Heart right ventricle (tissue), 16 donors: ENCODE data around the gene STYXL2. TPM values are rescaled to one million over a fixed set of nuclear protein-coding genes. Genes with fewer than 3 reads are reported as not detected.

Source experiments
- ATAC-seq, 8 donors: fragments of 200-7000 bp; cut with Tn5 transposase; one replicate each; pipeline ENCODE4 v1.9.1; 2020; ENCODE audit warnings: mild to moderate bottlenecking in 8 of 8, moderate library complexity in 8 of 8, moderate number of reproducible peaks in 1 of 8
- DNase-seq, 2 donors: peaks; one replicate each; pipeline ENCODE4 v3.0.0-alpha.2; 2020
- H3K27ac ChIP-seq, 10 donors: fragments of 200-600 bp; sonication (generic) in 2 of 10; one replicate each; pipeline versions ENCODE4 v1.5.0 to v1.8.0; 2020 to 2022; ENCODE audit warnings: mild to moderate bottlenecking in 3 of 10
- H3K27me3 ChIP-seq, 7 donors: fragments of 200-600 bp; one replicate each; pipeline ENCODE4 v1.8.0; 2021 to 2022; ENCODE audit warnings: mild to moderate bottlenecking in 2 of 7
- H3K36me3 ChIP-seq, 9 donors: fragments of 200-600 bp; sonication (generic) in 1 of 9; one replicate each; pipeline versions ENCODE4 v1.5.0 to v1.8.0; 2020 to 2022; ENCODE audit warnings: mild to moderate bottlenecking in 2 of 9
- H3K4me1 ChIP-seq, 9 donors: fragments of 200-600 bp; sonication (generic) in 1 of 9; one replicate each; pipeline versions ENCODE4 v1.5.0 to v1.8.0; 2020 to 2022; ENCODE audit warnings: mild to moderate bottlenecking in 4 of 9
- H3K4me3 ChIP-seq, 10 donors: fragments of 200-600 bp; sonication (generic) in 2 of 10; one replicate each; pipeline versions ENCODE4 v1.5.0 to v1.8.0; 2020 to 2022; ENCODE audit warnings: mild to moderate bottlenecking in 7 of 10, moderate library complexity in 2 of 10
- H3K9me3 ChIP-seq, 11 donors: fragments of 200-600 bp in 10 of 11; sonication (generic) in 2 of 11; one replicate each; pipeline versions ENCODE4 v1.5.0 to v1.8.0; 2013 to 2022; ENCODE audit warnings: mild to moderate bottlenecking in 2 of 11, control low read depth in 1 of 11, moderate library complexity in 1 of 11
- whole genome bisulfite sequencing, 2 donors: extraction: QIAGEN DNeasy Blood & Tissue Kit; methylation state at CpG; one replicate each; pipeline ENCODE4 v1.1.7; 2013; ENCODE audit warnings: inconsistent platforms in 1 of 2; 5-methylcytosine and 5-hydroxymethylcytosine counted together
- intact Hi-C, 10 donors: fragments of 100-400 bp; cut with DNase I; formaldehyde crosslinking; loops; one replicate each; pipeline versions ENCODE4 v1.11.1 to v1.14.2; 2022
- polyA plus RNA-seq, 2 donors: library from polyadenylated mRNA; stranded (reverse); fragments of 200-250 nt; gene quantifications; one replicate each; pipeline ENCODE4 v1.2.3, GENCODE V29; 2013
- total RNA-seq, 10 donors: library from RNA; stranded (reverse); fragmentation: NEBNext Ultra II Directional in 3 of 10; extraction: Animal tissue kit (Norgen Biotek cat#: 25700) in 3 of 10; gene quantifications; one replicate each; pipeline versions ENCODE4 v1.2.1 to v1.2.4, GENCODE V29; 2021 to 2023
- TF ChIP-seq, protein P1 (sequence below), 9 donors: fragments of 200-600 bp; sonication (generic) in 2 of 9; IDR thresholded peaks; one replicate each; pipeline versions ENCODE4 v1.5.0 to v1.8.0; 2021 to 2022; ENCODE audit warnings: antibody characterized with exemption in 9 of 9, mild to moderate bottlenecking in 5 of 9, moderate library complexity in 1 of 9
- donor health status: Arrhythmogenic right ventricular cardiomyopathy.
- donor health status: ischemic (EF 13 %, LVEDD 7.1; RV severe dilation, severe dysfunction).
- donor health status: healthy with polysubstance abuse.
- donor health status: DM: no; HTN: yes; CAD: no.
- donor health status: DM: no; HTN: no; CAD: no.
- donor health status: ischemic (EF 25% LVEDD 6.9; RV normal size, moderate dysfunction).
- donor health status: ischemic (EF 25% LVEDD 5.7; RV mildly dilated, moderate dysfunction).
- donor health status: healthy.
- donor health status: DM: yes; HTN: yes; CAD: no.
- donor health status: Ischemic cardiomyopathy.
- donor health status: ischemic (EF 35%, LVEDD 5.7; RV mildly dilated, moderate dysfunction).
- donor health status: nonischemic (EF 11% LVEDD 7.7; RV severe dilation, severe dysfunction).
- donor health status: DM: yes; HTN: yes; CAD: no.
- donor health status: PGD.
- donor health status: ischemic (EF 29% LVEDD 5.4; RV normal size, mild dysfunction).
- donor health status: nonischemic (EF 23%, LVEDD 6.1; RV moderate dilation, normal function).

STYXL2 gene
- total and polyA plus RNA-seq, 12 donors = 32.4 to 638 (median 205) TPM

DNA sequence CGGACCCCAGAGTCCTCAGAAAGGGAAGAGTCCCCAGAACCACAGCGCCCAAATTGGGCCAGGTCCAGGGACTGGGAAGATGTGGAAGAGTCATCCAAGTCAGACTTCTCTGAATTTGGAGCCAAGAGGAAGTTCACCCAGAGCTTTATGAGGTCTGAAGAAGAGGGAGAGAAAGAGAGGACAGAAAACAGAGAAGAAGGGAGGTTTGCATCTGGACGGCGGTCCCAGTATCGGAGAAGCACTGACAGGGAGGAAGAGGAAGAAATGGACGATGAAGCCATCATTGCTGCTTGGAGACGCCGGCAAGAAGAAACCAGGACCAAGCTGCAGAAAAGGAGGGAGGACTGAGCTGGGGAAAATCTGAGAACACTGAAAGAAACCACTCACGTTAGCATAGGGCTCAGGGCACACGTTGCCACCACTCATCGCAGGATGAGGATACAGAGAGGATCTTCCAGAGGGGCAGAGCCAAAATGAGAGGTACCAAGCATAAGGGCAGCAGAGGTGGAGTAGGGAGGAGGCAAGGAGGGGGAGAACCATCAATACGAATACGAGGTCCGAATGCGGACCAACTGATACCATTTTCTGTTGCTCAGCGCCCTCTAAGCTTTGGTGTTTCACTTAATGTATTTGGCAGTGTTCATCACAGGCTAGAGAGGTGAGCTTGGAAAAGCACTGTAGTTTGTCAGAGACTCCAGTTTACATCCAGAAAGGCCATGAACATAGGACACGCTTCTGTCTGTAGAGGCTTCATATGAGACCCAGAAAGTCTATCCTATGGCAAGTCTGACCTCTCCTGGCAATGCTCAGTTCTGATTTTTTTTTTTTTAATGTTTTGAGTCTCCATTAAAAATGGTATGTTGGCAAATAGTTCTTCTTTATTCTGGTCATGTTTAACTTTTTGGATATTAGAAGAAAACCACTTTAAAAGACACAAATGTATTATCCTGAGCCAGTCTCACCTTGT is 34.7 kb downstream of the STYXL2 start:
- intact Hi-C loops = no loop called here
- peaks cover 0 to 10% (median 0%) of the 10 kb centered on the region in 9 donors for H3K4me1 ChIP-seq
- H3K36me3 ChIP-seq = peaks cover 0 to 67% (median 0%) of the 10 kb centered on the region in 9 donors
- no peak overlapping the region for H3K4me3 ChIP-seq
- no peak for DNase-seq
- H3K9me3 ChIP-seq = no peaks in the 10 kb centered on the region
- TF ChIP-seq, protein P1, sequence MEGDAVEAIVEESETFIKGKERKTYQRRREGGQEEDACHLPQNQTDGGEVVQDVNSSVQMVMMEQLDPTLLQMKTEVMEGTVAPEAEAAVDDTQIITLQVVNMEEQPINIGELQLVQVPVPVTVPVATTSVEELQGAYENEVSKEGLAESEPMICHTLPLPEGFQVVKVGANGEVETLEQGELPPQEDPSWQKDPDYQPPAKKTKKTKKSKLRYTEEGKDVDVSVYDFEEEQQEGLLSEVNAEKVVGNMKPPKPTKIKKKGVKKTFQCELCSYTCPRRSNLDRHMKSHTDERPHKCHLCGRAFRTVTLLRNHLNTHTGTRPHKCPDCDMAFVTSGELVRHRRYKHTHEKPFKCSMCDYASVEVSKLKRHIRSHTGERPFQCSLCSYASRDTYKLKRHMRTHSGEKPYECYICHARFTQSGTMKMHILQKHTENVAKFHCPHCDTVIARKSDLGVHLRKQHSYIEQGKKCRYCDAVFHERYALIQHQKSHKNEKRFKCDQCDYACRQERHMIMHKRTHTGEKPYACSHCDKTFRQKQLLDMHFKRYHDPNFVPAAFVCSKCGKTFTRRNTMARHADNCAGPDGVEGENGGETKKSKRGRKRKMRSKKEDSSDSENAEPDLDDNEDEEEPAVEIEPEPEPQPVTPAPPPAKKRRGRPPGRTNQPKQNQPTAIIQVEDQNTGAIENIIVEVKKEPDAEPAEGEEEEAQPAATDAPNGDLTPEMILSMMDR (IDR thresholded peaks at IDR 0.05) = no peak
- peaks cover 0 to 17% (median 0%) of the 10 kb centered on the region in 7 donors for H3K27me3 ChIP-seq
- WGBS, 2 donors = 74 to 80% methylated on average over 17 of the region's 17 CpGs
- H3K27ac ChIP-seq = no peak overlapping the region
- no peak for ATAC-seq

DNA sequence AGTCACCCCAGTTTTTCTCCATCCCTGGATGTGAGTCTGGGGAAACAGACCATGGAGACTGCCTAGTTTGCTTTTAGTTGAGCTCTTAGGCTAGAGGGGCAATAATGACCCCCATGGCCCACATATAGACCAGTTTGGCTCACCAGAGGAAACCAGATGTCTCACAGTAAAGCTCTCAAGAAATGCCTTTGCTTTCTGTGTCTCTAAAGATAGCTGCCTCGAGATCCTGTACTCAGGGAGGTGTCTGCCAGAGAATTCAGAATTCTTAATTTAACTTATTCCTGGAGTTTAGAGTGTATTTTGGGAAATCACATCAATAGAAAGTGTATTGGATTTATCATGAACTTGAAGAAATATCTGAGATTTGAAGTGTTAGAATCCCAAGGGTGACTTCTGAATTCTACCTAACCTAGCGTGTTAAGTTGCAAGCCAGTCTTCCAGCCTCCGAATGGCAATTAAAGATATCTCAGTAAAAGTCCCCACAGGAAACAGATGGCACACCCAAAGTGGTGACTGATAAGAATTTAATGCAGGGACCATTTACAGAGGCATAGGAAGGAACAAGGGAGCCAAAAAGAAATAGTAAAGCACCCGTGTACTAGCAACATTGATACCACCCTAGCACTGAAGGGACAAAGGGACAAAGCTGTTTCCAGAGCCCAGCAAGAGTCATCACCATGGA is 37.1 kb downstream of the STYXL2 start:
- H3K4me1 ChIP-seq = peaks cover 0 to 12% (median 0%) of the 10 kb centered on the region in 9 donors
- H3K9me3 ChIP-seq = no peaks in the 10 kb centered on the region
- no peak overlapping the region for H3K4me3 ChIP-seq
- intact Hi-C loops = no loop called here
- no peak for DNase-seq
- H3K27me3 ChIP-seq = peaks cover 0 to 16% (median 0%) of the 10 kb centered on the region in 7 donors
- WGBS, 2 donors = 27 to 28% methylated on average over 4 of the region's 4 CpGs
- ATAC-seq = no peak
- H3K36me3 ChIP-seq = peaks cover 0 to 44% (median 0%) of the 10 kb centered on the region in 9 donors
- no peak overlapping the region for H3K27ac ChIP-seq
- TF ChIP-seq, protein P1 (IDR thresholded peaks at IDR 0.05) = no peak

DNA sequence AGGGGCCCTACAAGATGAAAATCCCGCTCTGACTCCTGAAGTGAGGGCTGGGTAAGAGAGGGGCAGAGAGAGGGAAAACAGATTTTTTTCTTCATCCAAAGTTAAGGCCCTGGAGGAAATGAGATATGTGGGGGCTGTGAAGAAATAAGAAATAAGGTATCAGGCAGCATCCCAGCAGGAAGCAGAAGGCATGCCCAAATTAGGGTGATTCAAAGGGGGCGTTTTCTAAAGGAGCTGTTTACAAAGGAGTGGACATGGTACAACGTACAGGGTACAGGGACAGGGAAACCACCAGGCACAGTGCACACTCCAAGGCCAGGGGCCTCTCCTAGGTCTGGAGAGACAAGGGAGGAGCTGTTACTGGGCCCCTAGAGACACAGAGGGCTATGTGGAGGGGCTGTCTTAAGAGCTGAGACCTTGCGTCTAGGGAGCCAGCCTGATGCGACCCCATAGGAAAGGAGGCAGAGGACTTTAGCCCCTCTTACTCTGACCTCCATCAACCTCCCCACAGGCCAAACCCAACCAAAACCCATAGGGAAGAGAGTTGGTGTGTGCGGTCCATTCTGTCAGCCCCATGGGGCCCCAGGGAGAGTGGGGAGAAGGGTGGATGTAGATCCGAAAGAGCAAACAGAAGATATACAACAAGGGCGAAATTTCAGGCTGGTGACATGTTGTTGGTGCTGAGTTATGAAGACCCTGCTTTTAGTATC is 38.6 kb downstream of the STYXL2 start:
- H3K4me1 ChIP-seq = peaks cover 0 to 18% (median 0%) of the 10 kb centered on the region in 9 donors
- peaks cover 0 to 30% (median 0%) of the 10 kb centered on the region in 9 donors for H3K36me3 ChIP-seq
- TF ChIP-seq, protein P1 (IDR thresholded peaks at IDR 0.05) = no peak
- H3K27ac ChIP-seq = no peak overlapping the region
- intact Hi-C loops = no loop called here
- 72 to 77% methylated on average over 8 of the region's 8 CpGs for WGBS, 2 donors
- peak in 2 of 8 donors; percentile 12 to 58 for ATAC-seq
- no peak for DNase-seq
- H3K9me3 ChIP-seq = peaks cover 0 to 5% (median 0%) of the 10 kb centered on the region in 11 donors
- H3K27me3 ChIP-seq = peaks cover 0 to 16% (median 0%) of the 10 kb centered on the region in 7 donors
- no peak overlapping the region for H3K4me3 ChIP-seq
